IMR-90 (cell line): ENCODE measurements around the gene NFE2L2. TPM values are rescaled to one million over a fixed set of nuclear protein-coding genes. Genes with fewer than 3 reads are reported as not detected.

Experiments
- ATAC-seq: fragments of 200-7000 bp; cut with Tn5 transposase; 2 replicates; pipeline ENCODE4 v1.9.1; 2020; ENCODE audit warnings: low read depth, mild to moderate bottlenecking, moderate library complexity
- BruUV-seq: library from RNA; stranded (reverse); fragments of 400-500 nt; replicated peaks from 2 replicates; lab custom pipeline; 2021; lab: Mats Ljungman, UMichigan
- CTCF ChIA-PET: fragments of 300-600 bp; formaldehyde crosslinking; extraction: SDS; loops from one replicate; lab custom pipeline; 2021; ENCODE audit warnings: antibody characterized with exemption; lab: Yijun Ruan, JAX
- POLR2A ChIA-PET: fragments of 300-600 bp; sonication (Branson Sonifier 250); formaldehyde crosslinking; loops from one replicate; lab custom pipeline; 2022; ENCODE audit warnings: antibody characterized with exemption; ENCODE audit not compliant: unreplicated experiment; lab: Charles Lee
- DNase-seq: peaks from one replicate; pipeline ENCODE4 v3.0.0; 2013
- H2AFZ ChIP-seq: replicated peaks from 2 replicates; pipeline ENCODE3; 2013; ENCODE audit warnings: low read length, mild to moderate bottlenecking; ENCODE audit not compliant: poor library complexity
- H2AK5ac ChIP-seq: 2 replicates; pipeline ENCODE4 v1.6.1; 2013; ENCODE audit warnings: low read depth, low read length, inconsistent platforms
- H2AK9ac ChIP-seq: replicated peaks from 2 replicates; pipeline ENCODE3; 2013; ENCODE audit warnings: mild to moderate bottlenecking, low read depth, low read length, moderate library complexity; ENCODE audit not compliant: poor library complexity
- H2BK120ac ChIP-seq: 2 replicates; pipeline ENCODE4 v1.6.1; 2013; ENCODE audit warnings: low read depth, low read length, inconsistent platforms
- H2BK15ac ChIP-seq: 3 replicates; pipeline ENCODE4 v1.6.1; 2013; ENCODE audit warnings: low read depth, low read length, inconsistent platforms
- H2BK20ac ChIP-seq: 2 replicates; pipeline ENCODE4 v1.6.1; 2013; ENCODE audit warnings: low read depth, mild to moderate bottlenecking, inconsistent platforms, low read length, moderate library complexity
- H2BK5ac ChIP-seq: 2 replicates; pipeline ENCODE4 v1.6.1; 2013; ENCODE audit warnings: mild to moderate bottlenecking, low read depth, low read length, inconsistent platforms; ENCODE audit not compliant: poor library complexity, severe bottlenecking
- H3K14ac ChIP-seq: replicated peaks from 2 replicates; pipeline ENCODE4 v1.6.1; 2013; ENCODE audit warnings: low read depth, low read length, inconsistent platforms
- H3K18ac ChIP-seq: 2 replicates; pipeline ENCODE4 v1.6.1; 2013; ENCODE audit warnings: low read depth, low read length, control low read depth
- H3K23ac ChIP-seq: 2 replicates; pipeline ENCODE4 v1.6.1; 2013; ENCODE audit warnings: low read depth, low read length, inconsistent platforms
- H3K27ac ChIP-seq: 2 replicates; pipeline ENCODE4 v1.5.1; 2013; ENCODE audit warnings: mild to moderate bottlenecking, control low read depth, low read length; ENCODE audit not compliant: insufficient read depth
- H3K27me3 ChIP-seq: 2 replicates; pipeline ENCODE4 v1.6.1; 2013; ENCODE audit warnings: low read length; ENCODE audit not compliant: control insufficient read depth, insufficient read depth
- H3K36me3 ChIP-seq: 2 replicates; pipeline ENCODE4 v1.6.1; 2013; ENCODE audit warnings: low read length, mixed read lengths; ENCODE audit not compliant: control insufficient read depth, insufficient read depth
- H3K4ac ChIP-seq: 2 replicates; pipeline ENCODE4 v1.6.1; 2013; ENCODE audit warnings: low read depth, low read length, inconsistent platforms
- H3K4me1 ChIP-seq: 2 replicates; pipeline ENCODE4 v1.6.1; 2013; ENCODE audit warnings: low read length, mixed read lengths; ENCODE audit not compliant: control insufficient read depth, insufficient read depth
- H3K4me2 ChIP-seq: 2 replicates; pipeline ENCODE4 v1.6.1; 2013; ENCODE audit warnings: low read depth, mild to moderate bottlenecking, control low read depth, low read length, moderate library complexity
- H3K4me3 ChIP-seq: 2 replicates; pipeline ENCODE4 v1.5.1; 2013; ENCODE audit warnings: low read depth, mild to moderate bottlenecking, control low read depth, low read length, moderate library complexity; ENCODE audit not compliant: insufficient read depth
- H3K56ac ChIP-seq: 2 replicates; pipeline ENCODE4 v1.6.1; 2013; ENCODE audit warnings: low read length, inconsistent platforms; ENCODE audit not compliant: insufficient read depth; ENCODE audit errors: extremely low read depth
- H3K79me1 ChIP-seq, 2 experiments: 2 replicates each; pipeline ENCODE4 v1.6.1; 2013; ENCODE audit warnings: low read length in 2 of 2, inconsistent platforms in 1 of 2, low read depth in 1 of 2
- H3K9ac ChIP-seq: 2 replicates; pipeline ENCODE4 v1.6.1; 2013; ENCODE audit warnings: low read depth, low read length, control low read depth
- H3K9me1 ChIP-seq: 2 replicates; pipeline ENCODE4 v1.6.1; 2013; ENCODE audit warnings: low read length, inconsistent platforms; ENCODE audit not compliant: insufficient read depth
- H3K9me3 ChIP-seq: 2 replicates; pipeline ENCODE4 v1.6.1; 2013; ENCODE audit warnings: low read length; ENCODE audit not compliant: control insufficient read depth, insufficient read depth
- H4K20me1 ChIP-seq: 2 replicates; pipeline ENCODE4 v1.6.1; 2013; ENCODE audit warnings: low read length, inconsistent platforms; ENCODE audit not compliant: insufficient read depth
- H4K5ac ChIP-seq: 2 replicates; pipeline ENCODE4 v1.6.1; 2013; ENCODE audit warnings: mild to moderate bottlenecking, low read depth, low read length, control low read depth
- H4K8ac ChIP-seq, 2 experiments: 2 replicates each; pipeline ENCODE4 v1.6.1; 2013; ENCODE audit warnings: low read depth in 2 of 2, low read length in 2 of 2, control low read depth in 1 of 2, inconsistent platforms in 1 of 2
- H4K91ac ChIP-seq: 2 replicates; pipeline ENCODE4 v1.6.1; 2013; ENCODE audit warnings: low read depth, low read length, inconsistent platforms; ENCODE audit not compliant: insufficient read depth
- BHLHE40 ChIP-seq: fragments of 150-350 bp; IDR thresholded peaks from 2 replicates; pipeline ENCODE4 v1.6.1; 2016; ENCODE audit warnings: mild to moderate bottlenecking, low read depth, low read length
- CHD1 ChIP-seq: IDR thresholded peaks from 2 replicates; pipeline ENCODE4 v1.6.1; 2012; ENCODE audit warnings: low read depth, low read length, improper control_type of control experiment
- MAFK ChIP-seq: IDR thresholded peaks from 2 replicates; pipeline ENCODE4 v1.6.1; 2012; ENCODE audit warnings: low read depth, low read length, improper control_type of control experiment
- POLR2A ChIP-seq: IDR thresholded peaks from 2 replicates; pipeline ENCODE4 v1.6.1; 2012; ENCODE audit warnings: mild to moderate bottlenecking, low read depth, low read length
- RCOR1 ChIP-seq: IDR thresholded peaks from 2 replicates; pipeline ENCODE4 v1.6.1; 2012; ENCODE audit warnings: mild to moderate bottlenecking, low read length, improper control_type of control experiment; ENCODE audit not compliant: insufficient replicate concordance
- USF2 ChIP-seq: fragments of 150-350 bp; IDR thresholded peaks from 2 replicates; pipeline ENCODE4 v1.6.1; 2017; ENCODE audit warnings: mild to moderate bottlenecking, antibody characterized with exemption, low read length, low read depth
- WGBS, 2 experiments: methylation state at CpG; one replicate each; pipeline versions ENCODE4 v1.1.5 to v1.1.7; 2013; ENCODE audit warnings: missing lambda C conversion rate in 2 of 2; ENCODE audit not compliant: insufficient read length in 1 of 2; ENCODE audit errors: extremely low coverage in 2 of 2; 5-methylcytosine and 5-hydroxymethylcytosine counted together
- dilution Hi-C: fragments of 300-500 bp; cut with HindIII; formaldehyde crosslinking; loops from one replicate; pipeline ENCODE4 v1.14.3; 2018; ENCODE audit warnings: low sequenced_read_pairs; ENCODE audit not compliant: unreplicated experiment
- in situ Hi-C: fragments of 300-500 bp; cut with MboI; formaldehyde crosslinking; loops from 3 replicates; pipeline ENCODE4 v1.14.3; 2019; ENCODE audit warnings: low sequenced_read_pairs, inconsistent platforms, mixed read lengths
- intact Hi-C: fragments of 100-400 bp; cut with micrococcal nuclease; formaldehyde crosslinking; loops from 2 replicates; pipeline ENCODE4 v1.10.0; 2022
- polyA plus RNA-seq, 3 experiments: library from polyadenylated mRNA; depleted of rRNA; stranded (reverse); fragments of >200 nt; gene quantifications; 2 replicates each; pipeline ENCODE4 v1.2.3, GENCODE V29; 2012; ENCODE audit warnings: low replicate concordance in 1 of 3
- total RNA-seq: library from RNA; depleted of rRNA; stranded (reverse); fragments of >200 nt; gene quantifications from 2 replicates; pipeline ENCODE4 v1.2.3, GENCODE V29; 2012
- TF ChIP-seq, protein P1 (sequence below): fragments of 150-350 bp; IDR thresholded peaks from 2 replicates; pipeline ENCODE4 v1.6.1; 2016; ENCODE audit warnings: low read depth, mild to moderate bottlenecking, low read length, moderate library complexity, borderline replicate concordance

The NFE2L2 gene
- total and polyA plus RNA-seq, 2 of the 4 experiments (the other 2 are of a cell fraction): 72.7 to 83.5 TPM

DNA sequence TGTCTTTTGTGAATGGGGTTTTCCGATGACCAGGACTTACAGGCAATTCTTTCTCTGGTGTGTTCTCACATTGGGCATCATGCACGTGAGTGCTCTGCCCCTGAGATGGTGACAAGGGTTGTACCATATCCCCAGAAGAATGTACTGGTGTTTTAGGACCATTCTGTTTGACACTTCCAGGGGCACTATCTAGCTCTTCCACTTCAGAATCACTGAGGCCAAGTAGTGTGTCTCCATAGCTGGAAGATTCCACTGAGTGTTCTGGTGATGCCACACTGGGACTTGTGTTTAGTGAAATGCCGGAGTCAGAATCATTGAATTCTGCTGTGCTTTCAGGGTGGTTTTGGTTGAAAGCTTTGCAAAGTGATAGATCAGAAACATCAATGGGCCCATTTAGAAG, 33.3 kb downstream of the NFE2L2 start:
- H4K8ac ChIP-seq: no peak overlapping the region
- in situ Hi-C loops (no loop called here), intact Hi-C loops (loop anchor here (2.0 kb wide), 1 partner anchor 102 kb away; no protein-coding TSS in a partner anchor), dilution Hi-C loops (no loop called here)
- H3K14ac ChIP-seq: no peak overlapping the region
- H3K18ac ChIP-seq: no peak overlapping the region
- no peak overlapping the region for H3K23ac ChIP-seq
- ChIA-PET CTCF (interaction anchor here (0.6 to 1.0 kb wide), 4 partner anchors 67 to 203 kb away, joined by 3 to 5 read pairs (median 4); no protein-coding TSS in a partner anchor), POLR2A (no interaction called here)
- no peak overlapping the region for H2AFZ ChIP-seq
- H4K20me1 ChIP-seq: peaks cover 56% of the 10 kb centered on the region
- no peak overlapping the region for H2BK5ac ChIP-seq
- no peak overlapping the region for H4K91ac ChIP-seq
- H3K79me1 ChIP-seq: peaks cover 30 to 57% of the 10 kb centered on the region in 2 experiments
- H3K9me1 ChIP-seq: peaks cover 7% of the 10 kb centered on the region; the same call in 1 of the 2 replicates
- 100% methylated on average over 1 of the region's 3 CpGs; no CpG with 5 or more reads in 1 of the 2 experiments for WGBS, 2 experiments
- no peak overlapping the region for H3K9ac ChIP-seq
- no peak overlapping the region for H3K4ac ChIP-seq
- peaks cover 8% of the 10 kb centered on the region; the same call in 1 of the 2 replicates for H3K4me1 ChIP-seq
- ATAC-seq: no peak
- no peak overlapping the region for H2BK120ac ChIP-seq
- H3K27me3 ChIP-seq: no peaks in the 10 kb centered on the region
- H3K36me3 ChIP-seq: peaks cover 58% of the 10 kb centered on the region
- no peak overlapping the region for H3K4me3 ChIP-seq
- no peak overlapping the region for H3K56ac ChIP-seq
- DNase-seq: no peak
- no peak overlapping the region for H2BK15ac ChIP-seq
- H3K4me2 ChIP-seq: no peak overlapping the region
- no TSS peak for BruUV-seq
- H2BK20ac ChIP-seq: no peak overlapping the region
- no peaks in the 10 kb centered on the region for H3K9me3 ChIP-seq
- H2AK9ac ChIP-seq: no peak overlapping the region
- TF ChIP-seq USF2: no peak
- no peak for TF ChIP-seq POLR2A
- TF ChIP-seq BHLHE40: no peak
- TF ChIP-seq CHD1: no peak
- TF ChIP-seq MAFK: no peak
- TF ChIP-seq, protein P1, sequence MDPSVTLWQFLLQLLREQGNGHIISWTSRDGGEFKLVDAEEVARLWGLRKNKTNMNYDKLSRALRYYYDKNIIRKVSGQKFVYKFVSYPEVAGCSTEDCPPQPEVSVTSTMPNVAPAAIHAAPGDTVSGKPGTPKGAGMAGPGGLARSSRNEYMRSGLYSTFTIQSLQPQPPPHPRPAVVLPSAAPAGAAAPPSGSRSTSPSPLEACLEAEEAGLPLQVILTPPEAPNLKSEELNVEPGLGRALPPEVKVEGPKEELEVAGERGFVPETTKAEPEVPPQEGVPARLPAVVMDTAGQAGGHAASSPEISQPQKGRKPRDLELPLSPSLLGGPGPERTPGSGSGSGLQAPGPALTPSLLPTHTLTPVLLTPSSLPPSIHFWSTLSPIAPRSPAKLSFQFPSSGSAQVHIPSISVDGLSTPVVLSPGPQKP: no peak
- no peak for TF ChIP-seq RCOR1
- H2AK5ac ChIP-seq: no peak overlapping the region
- H3K27ac ChIP-seq: peak overlapping the region; percentile 5; the same call in 1 of the 2 replicates
- no peak overlapping the region for H4K5ac ChIP-seq
